ENCODE data around the gene WDR7.

WDR7 gene

DNA sequence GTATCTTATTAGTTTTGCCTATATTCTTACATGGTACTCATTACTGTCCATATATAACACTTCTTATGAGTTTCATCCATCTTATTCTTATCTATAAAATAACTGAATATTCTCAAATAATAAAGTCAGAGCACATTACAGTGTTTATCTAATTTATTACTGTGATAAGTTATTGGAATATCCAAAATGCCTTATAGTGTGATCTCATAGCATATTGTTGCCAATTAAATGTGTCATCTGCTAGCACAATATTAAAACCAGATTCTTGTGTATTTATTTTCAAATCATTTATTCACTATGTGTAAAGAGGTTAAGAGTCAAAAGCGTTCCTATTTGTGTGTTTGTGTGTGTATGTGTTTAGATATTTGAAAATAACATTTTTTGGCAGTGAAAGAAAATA is 151.9 kb downstream of the WDR7 start:
- Histone ChIP-seq H3K9me3 (ENCODE audit: low read length) (no peaks in the 10 kb centered on the region), H3K27me3 (ENCODE audit: insufficient read depth, low read length) (no peaks in the 10 kb centered on the region), H3K36me3 (ENCODE audit: insufficient read depth, low read length) (no peaks in the 10 kb centered on the region), H2AFZ (ENCODE audit: low read depth, low read length) (no peak overlapping the region), H3K4me1 (ENCODE audit: insufficient read depth, low read length) (no peaks in the 10 kb centered on the region), H3K4me3 (ENCODE audit: low read length) (no peak overlapping the region)

- Histone ChIP-seq H3K36me3 (ENCODE audit: insufficient read depth, low read length) (no peaks in the 10 kb centered on the region), H3K4me3 (ENCODE audit: low read length) (no peak overlapping the region), H3K9me3 (ENCODE audit: low read length) (no peaks in the 10 kb centered on the region), H2AFZ (ENCODE audit: low read depth, low read length) (no peak overlapping the region), H3K4me1 (ENCODE audit: insufficient read depth, low read length) (no peaks in the 10 kb centered on the region), H3K27me3 (ENCODE audit: insufficient read depth, low read length) (no peaks in the 10 kb centered on the region)
Observed at GRCh38 chr18:56804395-56804794, 153.2 kb downstream of the WDR7 start.

GRCh38 chr18:56807901-56808300 is 156.7 kb downstream of the WDR7 start:
- Histone ChIP-seq H3K4me3 (ENCODE audit: low read length) (no peak overlapping the region), H3K9me3 (ENCODE audit: low read length) (no peaks in the 10 kb centered on the region), H3K27me3 (ENCODE audit: insufficient read depth, low read length) (no peaks in the 10 kb centered on the region), H3K36me3 (ENCODE audit: insufficient read depth, low read length) (no peaks in the 10 kb centered on the region), H3K4me1 (ENCODE audit: insufficient read depth, low read length) (no peaks in the 10 kb centered on the region), H2AFZ (ENCODE audit: low read depth, low read length) (no peak overlapping the region)

DNA sequence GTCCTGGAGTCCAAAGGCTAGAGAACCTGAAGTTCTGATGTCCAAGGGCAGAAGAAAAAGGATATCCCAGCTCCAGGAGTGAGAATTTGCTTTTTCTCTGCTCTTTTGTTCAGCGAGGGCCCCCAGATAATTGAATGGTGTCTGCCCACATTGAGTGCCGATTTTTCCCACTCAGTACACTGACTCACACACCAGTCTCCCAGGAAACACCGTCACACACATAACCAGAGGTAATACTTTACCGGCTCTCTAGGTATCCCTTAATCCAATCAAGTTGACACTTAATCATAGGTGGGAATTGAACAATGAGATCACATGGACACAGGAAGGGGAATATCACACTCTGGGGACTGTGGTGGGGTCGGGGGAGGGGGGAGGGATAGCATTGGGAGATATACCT is 161.5 kb downstream of the WDR7 start:
- no peaks in the 10 kb centered on the region for H3K9me3 ChIP-seq (ENCODE audit: low read length)

DNA sequence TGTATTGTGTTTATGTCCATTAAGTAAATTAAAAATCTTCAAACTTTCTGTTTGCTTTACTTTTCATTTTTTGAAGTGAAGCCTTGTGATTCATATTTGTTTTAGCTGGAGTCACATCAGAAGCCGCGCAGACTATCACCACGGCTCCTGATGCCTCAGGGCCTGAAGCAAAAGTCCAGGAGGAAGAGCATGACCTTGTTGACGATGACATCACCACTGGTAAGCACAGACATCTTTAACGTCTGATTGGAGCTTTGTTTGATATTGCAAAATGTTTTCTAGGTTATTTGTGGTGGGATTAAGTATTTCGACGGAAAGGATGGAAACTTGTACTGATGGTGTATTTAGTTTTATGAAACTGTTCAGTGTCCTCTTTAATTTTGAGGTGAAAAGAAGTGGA is 164.8 kb downstream of the WDR7 start:
- no peak overlapping the region for H3K4me3 ChIP-seq (ENCODE audit: low read length)
- H3K27me3 ChIP-seq (ENCODE audit: insufficient read depth, low read length): no peaks in the 10 kb centered on the region
- no peaks in the 10 kb centered on the region for H3K36me3 ChIP-seq (ENCODE audit: insufficient read depth, low read length)
- no peak overlapping the region for H2AFZ ChIP-seq (ENCODE audit: low read depth, low read length)
- H3K4me1 ChIP-seq (ENCODE audit: insufficient read depth, low read length): no peaks in the 10 kb centered on the region
- no peaks in the 10 kb centered on the region for H3K9me3 ChIP-seq (ENCODE audit: low read length)

More for the DNA sequence above, 161.5 kb downstream of the WDR7 start:
- Histone ChIP-seq H3K27me3 (ENCODE audit: insufficient read depth, low read length) (no peaks in the 10 kb centered on the region), H2AFZ (ENCODE audit: low read depth, low read length) (no peak overlapping the region), H3K4me3 (ENCODE audit: low read length) (no peak overlapping the region), H3K4me1 (ENCODE audit: insufficient read depth, low read length) (no peaks in the 10 kb centered on the region), H3K36me3 (ENCODE audit: insufficient read depth, low read length) (no peaks in the 10 kb centered on the region)

DNA sequence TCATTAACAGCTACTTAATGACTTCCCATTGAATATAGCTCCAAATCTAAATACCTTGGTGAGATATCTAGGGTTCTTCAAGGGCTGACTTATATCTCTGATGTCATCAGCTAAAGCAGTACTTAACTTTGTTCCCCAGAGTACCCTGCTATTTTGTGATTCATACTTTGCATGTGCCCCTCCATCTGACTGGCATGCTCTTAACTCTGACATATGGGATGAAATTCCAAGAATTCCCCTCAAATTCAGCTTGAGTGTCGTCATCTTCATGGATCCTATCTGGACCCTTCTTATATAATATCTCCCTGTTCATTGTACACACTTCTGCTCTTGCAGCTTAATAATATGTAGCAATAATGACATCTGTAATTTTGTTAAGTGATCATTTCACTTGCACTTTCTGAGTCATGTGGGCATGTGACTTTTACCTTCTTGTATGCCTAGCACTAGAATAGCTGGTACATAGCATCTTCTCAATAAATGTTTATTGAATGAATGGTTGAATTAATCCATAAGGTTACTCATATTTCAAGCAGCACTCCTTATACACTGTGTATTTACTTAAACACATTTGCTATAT is 172.9 kb downstream of the WDR7 start:
- H3K27me3 ChIP-seq (ENCODE audit: insufficient read depth, low read length): no peaks in the 10 kb centered on the region
- no peaks in the 10 kb centered on the region for H3K4me1 ChIP-seq (ENCODE audit: insufficient read depth, low read length)
- no peak overlapping the region for H2AFZ ChIP-seq (ENCODE audit: low read depth, low read length)

GRCh38 chr18:56825321-56825720 is 174.2 kb downstream of the WDR7 start:
- no peaks in the 10 kb centered on the region for H3K4me1 ChIP-seq (ENCODE audit: insufficient read depth, low read length)
- H3K9me3 ChIP-seq (ENCODE audit: low read length): no peaks in the 10 kb centered on the region
- no peak overlapping the region for H2AFZ ChIP-seq (ENCODE audit: low read depth, low read length)
- H3K36me3 ChIP-seq (ENCODE audit: insufficient read depth, low read length): no peaks in the 10 kb centered on the region
- no peaks in the 10 kb centered on the region for H3K27me3 ChIP-seq (ENCODE audit: insufficient read depth, low read length)
- no peak overlapping the region for H3K4me3 ChIP-seq (ENCODE audit: low read length)

More for the DNA sequence above, 172.9 kb downstream of the WDR7 start:
- no peaks in the 10 kb centered on the region for H3K36me3 ChIP-seq (ENCODE audit: insufficient read depth, low read length)
- no peak overlapping the region for H3K4me3 ChIP-seq (ENCODE audit: low read length)
- no peaks in the 10 kb centered on the region for H3K9me3 ChIP-seq (ENCODE audit: low read length)

GRCh38 chr18:56825878-56826277 is 174.7 kb downstream of the WDR7 start:
- Histone ChIP-seq H3K9me3 (ENCODE audit: low read length) (no peaks in the 10 kb centered on the region), H2AFZ (ENCODE audit: low read depth, low read length) (no peak overlapping the region), H3K36me3 (ENCODE audit: insufficient read depth, low read length) (no peaks in the 10 kb centered on the region), H3K4me1 (ENCODE audit: insufficient read depth, low read length) (no peaks in the 10 kb centered on the region), H3K4me3 (ENCODE audit: low read length) (no peak overlapping the region), H3K27me3 (ENCODE audit: insufficient read depth, low read length) (no peaks in the 10 kb centered on the region)

DNA sequence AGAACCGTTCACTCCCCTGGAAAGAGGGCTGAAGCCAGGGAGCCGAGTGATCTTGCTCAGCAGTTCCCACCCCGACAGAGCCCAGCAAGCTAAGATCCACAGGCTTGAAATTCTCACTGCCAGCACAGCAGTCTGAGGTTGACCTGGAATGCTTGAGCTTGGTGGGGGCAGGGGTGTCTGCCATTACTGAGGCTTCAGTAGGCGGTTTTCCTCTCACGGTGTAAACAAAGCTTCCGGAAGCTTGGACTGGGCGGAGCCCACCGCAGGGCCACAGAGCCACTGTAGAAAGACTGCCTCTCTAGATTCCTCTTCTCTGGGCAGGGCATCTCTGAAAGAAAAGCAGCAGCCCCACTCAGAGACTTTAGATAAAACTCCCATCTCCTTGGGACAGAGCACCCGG is 180.8 kb downstream of the WDR7 start:
- no peaks in the 10 kb centered on the region for H3K9me3 ChIP-seq (ENCODE audit: low read length)
- no peak overlapping the region for H2AFZ ChIP-seq (ENCODE audit: low read depth, low read length)
- no peak overlapping the region for H3K4me3 ChIP-seq (ENCODE audit: low read length)
- H3K36me3 ChIP-seq (ENCODE audit: insufficient read depth, low read length): no peaks in the 10 kb centered on the region
- H3K4me1 ChIP-seq (ENCODE audit: insufficient read depth, low read length): no peaks in the 10 kb centered on the region
- no peaks in the 10 kb centered on the region for H3K27me3 ChIP-seq (ENCODE audit: insufficient read depth, low read length)

GRCh38 chr18:56835331-56835730 is 184.2 kb downstream of the WDR7 start:
- Histone ChIP-seq H3K36me3 (ENCODE audit: insufficient read depth, low read length) (no peaks in the 10 kb centered on the region), H3K4me1 (ENCODE audit: insufficient read depth, low read length) (no peaks in the 10 kb centered on the region), H3K27me3 (ENCODE audit: insufficient read depth, low read length) (no peaks in the 10 kb centered on the region), H2AFZ (ENCODE audit: low read depth, low read length) (no peak overlapping the region), H3K4me3 (ENCODE audit: low read length) (no peak overlapping the region), H3K9me3 (ENCODE audit: low read length) (no peaks in the 10 kb centered on the region)

DNA sequence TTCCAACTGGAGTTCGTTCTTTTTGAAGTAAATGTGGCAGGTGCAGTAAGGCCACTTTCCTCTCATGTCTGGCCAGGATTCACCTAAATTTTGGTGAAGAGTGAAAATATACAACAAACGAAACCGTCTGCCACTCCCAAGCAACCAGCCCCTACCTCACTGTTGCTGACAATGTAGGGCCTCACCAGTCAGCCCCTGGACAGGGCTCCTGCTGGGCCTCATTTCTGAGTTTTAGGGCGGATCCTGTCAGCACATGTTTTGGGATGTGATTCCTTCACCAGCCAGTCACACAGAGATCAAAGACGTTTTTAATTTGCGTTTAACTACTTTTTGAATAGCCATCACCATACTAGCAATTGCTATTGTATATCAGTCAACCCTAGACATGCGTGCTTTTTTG is 185.0 kb downstream of the WDR7 start:
- Histone ChIP-seq H3K9me3 (ENCODE audit: low read length) (no peaks in the 10 kb centered on the region), H3K4me3 (ENCODE audit: low read length) (no peak overlapping the region), H3K36me3 (ENCODE audit: insufficient read depth, low read length) (no peaks in the 10 kb centered on the region), H2AFZ (ENCODE audit: low read depth, low read length) (no peak overlapping the region), H3K27me3 (ENCODE audit: insufficient read depth, low read length) (no peaks in the 10 kb centered on the region), H3K4me1 (ENCODE audit: insufficient read depth, low read length) (no peaks in the 10 kb centered on the region)

DNA sequence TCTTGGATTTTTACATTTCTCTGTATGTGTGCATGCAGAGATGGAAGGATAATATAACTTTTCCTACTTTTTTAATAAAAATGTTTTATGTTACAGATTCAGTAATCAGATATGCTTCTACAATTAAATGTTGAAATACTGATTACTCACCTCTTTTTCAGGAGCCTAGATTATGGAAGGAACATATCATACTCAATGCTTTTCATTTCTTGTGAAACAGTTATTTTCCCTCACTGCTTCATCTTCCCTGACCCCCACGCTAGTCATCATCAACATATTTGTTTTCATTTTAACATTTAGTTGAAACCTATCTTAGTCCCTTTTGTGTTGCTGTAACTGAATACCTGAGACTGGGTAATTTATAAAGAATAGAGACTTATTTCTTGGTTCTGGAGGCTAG is 190.7 kb downstream of the WDR7 start:
- no peak overlapping the region for H3K4me3 ChIP-seq (ENCODE audit: low read length)
- no peaks in the 10 kb centered on the region for H3K27me3 ChIP-seq (ENCODE audit: insufficient read depth, low read length)
- H3K4me1 ChIP-seq (ENCODE audit: insufficient read depth, low read length): no peaks in the 10 kb centered on the region
- H3K36me3 ChIP-seq (ENCODE audit: insufficient read depth, low read length): no peaks in the 10 kb centered on the region
- H2AFZ ChIP-seq (ENCODE audit: low read depth, low read length): no peak overlapping the region
- H3K9me3 ChIP-seq (ENCODE audit: low read length): no peaks in the 10 kb centered on the region

DNA sequence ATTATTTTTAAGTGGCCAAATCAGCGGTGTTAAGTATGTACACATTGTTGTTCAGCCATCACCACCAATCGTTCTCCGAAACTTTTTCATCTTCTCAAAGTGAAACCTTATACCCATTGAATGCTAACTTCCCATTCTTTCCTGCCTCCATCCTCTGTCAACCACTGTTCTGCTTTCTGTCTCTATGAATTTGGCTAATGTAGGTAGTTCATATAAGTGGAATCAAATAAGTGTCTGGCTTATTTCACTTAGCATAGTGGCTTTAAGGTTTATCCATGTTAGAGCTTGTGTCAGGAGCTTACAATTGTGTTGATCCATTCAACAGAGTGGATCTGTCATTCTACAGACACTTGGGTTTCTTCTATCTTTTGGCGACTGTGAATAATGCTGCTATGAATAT is 192.1 kb downstream of the WDR7 start:
- Histone ChIP-seq H3K27me3 (ENCODE audit: insufficient read depth, low read length) (no peaks in the 10 kb centered on the region), H3K4me1 (ENCODE audit: insufficient read depth, low read length) (no peaks in the 10 kb centered on the region), H3K4me3 (ENCODE audit: low read length) (no peak overlapping the region), H3K36me3 (ENCODE audit: insufficient read depth, low read length) (no peaks in the 10 kb centered on the region), H2AFZ (ENCODE audit: low read depth, low read length) (no peak overlapping the region), H3K9me3 (ENCODE audit: low read length) (no peaks in the 10 kb centered on the region)

DNA sequence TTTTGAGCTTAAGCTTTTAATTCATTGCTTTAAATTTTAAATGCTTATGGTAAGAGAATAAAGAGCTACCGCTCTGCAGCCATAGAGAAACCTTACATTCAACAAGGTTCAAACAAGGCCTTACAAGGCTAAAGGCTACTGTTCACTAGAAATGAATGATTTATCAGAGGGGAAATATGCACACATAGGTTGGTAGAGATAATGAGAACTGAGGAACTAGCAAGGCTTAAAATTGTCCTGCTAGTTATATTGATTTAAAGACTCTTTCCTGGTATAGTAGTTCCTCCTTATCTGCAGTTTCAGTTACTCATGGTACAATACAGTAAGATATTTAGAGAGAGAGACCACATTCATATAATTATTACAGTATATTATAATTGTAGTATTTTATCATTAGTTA is 193.4 kb downstream of the WDR7 start:
- Histone ChIP-seq H2AFZ (ENCODE audit: low read depth, low read length) (no peak overlapping the region), H3K9me3 (ENCODE audit: low read length) (no peaks in the 10 kb centered on the region), H3K4me1 (ENCODE audit: insufficient read depth, low read length) (no peaks in the 10 kb centered on the region), H3K27me3 (ENCODE audit: insufficient read depth, low read length) (no peaks in the 10 kb centered on the region), H3K36me3 (ENCODE audit: insufficient read depth, low read length) (no peaks in the 10 kb centered on the region), H3K4me3 (ENCODE audit: low read length) (no peak overlapping the region)

Data from neuron (in vitro differentiated cells).